Measurements from ENCODE around the gene AMN1. TPM values are rescaled to one million over a fixed set of nuclear protein-coding genes. Genes with fewer than 3 reads are reported as not detected.

Gene AMN1
- total RNA-seq, 2 experiments from 2014 or later, result 12.6 to 20.1 TPM

Small RNA genes lying within 50 kb of the gene (small RNA-seq; reads per million reads assigned to genes)
- gene AC023157.2, result not detected

Other genes starting within 250 kb of the AMN1 start
- 16.7 and 23.1 TPM in 2 replicates for gene DENND5B, start 137.9 kb downstream of the AMN1 start, total RNA-seq (2014; rRNA removed; shearing (Covaris generic))
- 36.4 and 38.9 TPM in 2 replicates for gene DENND5B, start 137.9 kb downstream of the AMN1 start, total RNA-seq (2022)
- gene ETFBKMT, start 69.3 kb downstream of the AMN1 start, total RNA-seq (2014; rRNA removed; shearing (Covaris generic)), result 0.54 and 0.92 TPM in 2 replicates
- gene ETFBKMT, start 69.3 kb downstream of the AMN1 start, total RNA-seq (2022), result 2.8 and 3.0 TPM in 2 replicates
- gene RESF1, start 230.4 kb upstream of the AMN1 start, total RNA-seq (2014; rRNA removed; shearing (Covaris generic)), result 53.3 and 70.4 TPM in 2 replicates
- 46.3 and 60.8 TPM in 2 replicates for gene RESF1, start 230.4 kb upstream of the AMN1 start, total RNA-seq (2022)